OCI-LY1 (cell line): ENCODE results near the gene GPATCH8.

Experiments used
- H2AFZ ChIP-seq: fragments of 200-600 bp; sonication (generic), shearing (Covaris generic); 2 replicates; pipeline ENCODE4 v1.6.0; 2014; ENCODE audit warnings: antibody characterized with exemption, mild to moderate bottlenecking, low read length
- H3F3A ChIP-seq: fragments of 200-600 bp; sonication (generic), shearing (Covaris generic); 2 replicates; pipeline ENCODE4 v1.6.0; 2014; ENCODE audit warnings: mild to moderate bottlenecking, antibody characterized with exemption, low read length, moderate library complexity; ENCODE audit not compliant: insufficient read depth
- H3K27ac ChIP-seq: fragments of 200-600 bp; sonication (generic); 2 replicates; pipeline ENCODE4 v1.5.1; 2014; ENCODE audit warnings: low read length, mixed run types, mild to moderate bottlenecking, low read depth; ENCODE audit not compliant: poor library complexity, severe bottlenecking
- H3K27me3 ChIP-seq: fragments of 200-600 bp; sonication (generic); 2 replicates; pipeline ENCODE4 v1.6.0; 2014; ENCODE audit warnings: antibody characterized with exemption, mild to moderate bottlenecking, low read length, moderate library complexity; ENCODE audit not compliant: insufficient read depth
- H3K36me3 ChIP-seq: fragments of 200-600 bp; sonication (generic); 2 replicates; pipeline ENCODE4 v1.6.1; 2014; ENCODE audit warnings: mild to moderate bottlenecking, antibody characterized with exemption, low read length, moderate library complexity, mixed read lengths; ENCODE audit not compliant: insufficient read depth
- H3K4me1 ChIP-seq: fragments of 200-600 bp; sonication (generic); 2 replicates; pipeline ENCODE4 v1.5.1; 2014; ENCODE audit warnings: mild to moderate bottlenecking, low read length, moderate library complexity; ENCODE audit not compliant: insufficient read depth, severe bottlenecking
- H3K4me2 ChIP-seq: fragments of 200-600 bp; sonication (generic), shearing (Covaris generic); 2 replicates; pipeline ENCODE4 v1.6.1; 2014; ENCODE audit warnings: low read length
- H3K4me3 ChIP-seq: fragments of 200-600 bp; sonication (generic); 2 replicates; pipeline ENCODE4 v1.5.1; 2014; ENCODE audit warnings: low read length, low read depth, mild to moderate bottlenecking, mixed read lengths; ENCODE audit not compliant: poor library complexity, severe bottlenecking
- H3K79me2 ChIP-seq: fragments of 200-600 bp; shearing (Covaris generic); 2 replicates; pipeline ENCODE4 v1.6.1; 2016; ENCODE audit warnings: mixed run types, low read length, mixed read lengths; ENCODE audit not compliant: insufficient read depth
- H3K9ac ChIP-seq: fragments of 200-600 bp; sonication (generic), shearing (Covaris generic); 2 replicates; pipeline ENCODE4 v1.6.1; 2014; ENCODE audit warnings: mild to moderate bottlenecking, low read length, mixed read lengths
- H3K9me2 ChIP-seq: fragments of 200-600 bp; sonication (generic), shearing (Covaris generic); 2 replicates; pipeline ENCODE4 v1.6.1; 2014; ENCODE audit warnings: low read depth, mild to moderate bottlenecking, low read length, mixed read lengths
- H3K9me3 ChIP-seq: fragments of 200-600 bp; shearing (Covaris generic); 2 replicates; pipeline ENCODE4 v1.6.1; 2014; ENCODE audit warnings: low read length, mixed read lengths
- H4K20me1 ChIP-seq: fragments of 200-600 bp; sonication (generic), shearing (Covaris generic); 2 replicates; pipeline ENCODE4 v1.6.0; 2016; ENCODE audit warnings: mild to moderate bottlenecking, low read length; ENCODE audit not compliant: insufficient read depth
- EZH2 ChIP-seq: fragments of 200-600 bp; sonication (generic), shearing (Covaris generic); IDR thresholded peaks from 2 replicates; pipeline ENCODE4 v1.8.0; 2017; ENCODE audit warnings: borderline replicate concordance, mixed run types, mild to moderate bottlenecking, antibody characterized with exemption, low read length, moderate library complexity, mixed read lengths
- TF ChIP-seq, protein P1 (sequence below): fragments of 200-600 bp; sonication (generic), shearing (Covaris generic); IDR thresholded peaks from 2 replicates; pipeline ENCODE4 v1.5.1; 2017; ENCODE audit warnings: mild to moderate bottlenecking, antibody characterized with exemption, low read length, moderate library complexity, mixed read lengths

The GPATCH8 gene

DNA sequence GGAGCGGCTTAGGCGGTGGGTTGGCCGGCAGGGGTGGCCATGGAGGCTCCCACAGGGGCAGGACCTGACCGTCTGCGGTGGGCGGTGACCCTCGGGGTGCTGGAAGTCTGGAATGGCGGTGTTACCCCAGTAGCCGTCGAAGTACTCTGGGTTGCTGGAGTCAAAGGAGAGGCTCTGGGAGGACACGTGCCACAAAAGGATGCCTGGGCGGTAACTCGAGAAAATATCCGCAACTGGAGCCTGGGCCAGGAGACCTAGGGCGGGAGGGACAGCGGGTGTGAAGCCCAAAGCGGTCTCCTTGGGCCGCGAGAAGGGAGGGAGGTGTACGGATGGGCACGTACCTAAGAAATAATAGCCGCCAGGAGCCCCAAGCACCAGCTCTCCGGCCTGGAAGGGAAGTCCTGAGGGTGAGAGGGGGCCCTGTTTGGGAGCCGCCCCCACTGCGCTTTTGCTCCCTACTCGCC is 118.4 kb downstream of the GPATCH8 start:
- Histone ChIP-seq H3K27me3 (no peaks in the 10 kb centered on the region), H2AFZ (no peak overlapping the region), H3K4me3 (peak overlapping the region; percentile 53), H3K9me3 (no peaks in the 10 kb centered on the region), H3K9me2 (no peaks in the 10 kb centered on the region), H3K79me2 (no peaks in the 10 kb centered on the region), H3F3A (no peaks in the 10 kb centered on the region), H3K27ac (no peak overlapping the region), H3K9ac (no peak overlapping the region), H3K4me1 (peaks cover 8% of the 10 kb centered on the region), H4K20me1 (no peaks in the 10 kb centered on the region), H3K4me2 (peak overlapping the region; percentile 67), H3K36me3 (no peaks in the 10 kb centered on the region)
- TF ChIP-seq, protein P1, sequence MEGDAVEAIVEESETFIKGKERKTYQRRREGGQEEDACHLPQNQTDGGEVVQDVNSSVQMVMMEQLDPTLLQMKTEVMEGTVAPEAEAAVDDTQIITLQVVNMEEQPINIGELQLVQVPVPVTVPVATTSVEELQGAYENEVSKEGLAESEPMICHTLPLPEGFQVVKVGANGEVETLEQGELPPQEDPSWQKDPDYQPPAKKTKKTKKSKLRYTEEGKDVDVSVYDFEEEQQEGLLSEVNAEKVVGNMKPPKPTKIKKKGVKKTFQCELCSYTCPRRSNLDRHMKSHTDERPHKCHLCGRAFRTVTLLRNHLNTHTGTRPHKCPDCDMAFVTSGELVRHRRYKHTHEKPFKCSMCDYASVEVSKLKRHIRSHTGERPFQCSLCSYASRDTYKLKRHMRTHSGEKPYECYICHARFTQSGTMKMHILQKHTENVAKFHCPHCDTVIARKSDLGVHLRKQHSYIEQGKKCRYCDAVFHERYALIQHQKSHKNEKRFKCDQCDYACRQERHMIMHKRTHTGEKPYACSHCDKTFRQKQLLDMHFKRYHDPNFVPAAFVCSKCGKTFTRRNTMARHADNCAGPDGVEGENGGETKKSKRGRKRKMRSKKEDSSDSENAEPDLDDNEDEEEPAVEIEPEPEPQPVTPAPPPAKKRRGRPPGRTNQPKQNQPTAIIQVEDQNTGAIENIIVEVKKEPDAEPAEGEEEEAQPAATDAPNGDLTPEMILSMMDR = no peak
- no peak for TF ChIP-seq EZH2

DNA sequence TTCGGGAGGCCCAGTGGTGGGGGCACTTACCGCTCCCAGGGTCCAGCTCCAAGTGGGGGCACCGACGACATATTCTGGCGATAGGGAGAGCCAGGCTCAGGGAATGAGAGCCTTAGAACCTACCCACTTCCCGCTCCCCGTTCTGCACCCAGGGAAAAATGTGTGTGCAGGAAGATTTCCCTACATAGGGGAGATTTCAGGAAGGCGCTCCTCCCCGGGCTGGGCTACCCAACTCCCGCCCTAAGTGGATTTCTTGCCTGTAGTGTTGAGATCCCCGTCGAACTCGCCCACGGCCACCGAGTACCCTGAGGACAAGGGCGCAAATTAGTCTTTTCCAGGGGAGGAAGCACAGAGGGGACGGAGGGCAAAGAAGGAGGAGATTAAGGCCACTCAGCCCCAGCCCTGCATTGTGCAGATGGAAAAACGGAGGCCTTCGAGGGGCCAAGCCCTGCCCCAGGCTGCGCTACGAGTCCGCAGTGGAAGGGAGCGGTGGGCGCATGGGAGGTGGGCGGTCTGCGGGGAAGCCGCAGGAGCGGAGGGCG is 118.9 kb downstream of the GPATCH8 start:
- H3K27ac ChIP-seq = no peak overlapping the region
- H3K79me2 ChIP-seq = no peaks in the 10 kb centered on the region
- no peak overlapping the region for H2AFZ ChIP-seq
- no peak for TF ChIP-seq EZH2
- TF ChIP-seq, protein P1 = no peak
- H3K9ac ChIP-seq = no peak overlapping the region
- H3K27me3 ChIP-seq = peaks cover 4% of the 10 kb centered on the region; the same call in 1 of the 2 replicates
- no peak overlapping the region for H3K4me2 ChIP-seq
- no peaks in the 10 kb centered on the region for H4K20me1 ChIP-seq
- no peaks in the 10 kb centered on the region for H3K9me2 ChIP-seq
- H3K4me3 ChIP-seq = no peak overlapping the region
- no peaks in the 10 kb centered on the region for H3K36me3 ChIP-seq
- H3K4me1 ChIP-seq = peaks cover 8% of the 10 kb centered on the region
- H3F3A ChIP-seq = no peaks in the 10 kb centered on the region
- H3K9me3 ChIP-seq = no peaks in the 10 kb centered on the region

DNA sequence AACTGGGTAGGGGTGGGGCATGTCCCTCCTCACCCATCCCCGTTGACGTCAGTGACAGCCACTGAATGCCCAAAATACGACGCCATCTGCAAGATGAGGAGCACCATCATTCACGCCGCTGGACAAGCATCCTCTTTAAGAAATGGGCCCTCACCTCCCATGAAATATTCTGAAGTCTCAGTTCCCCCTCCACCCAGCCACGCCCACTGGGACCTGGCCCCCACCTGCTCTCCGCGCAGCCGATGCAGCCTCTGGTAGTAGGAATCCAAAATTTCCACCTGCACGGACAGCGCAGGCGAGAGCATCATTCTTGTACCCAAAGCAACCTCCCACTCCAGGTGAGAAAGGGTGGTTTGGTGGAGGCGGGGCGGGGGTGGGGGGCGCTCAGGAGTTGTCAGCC is 119.3 kb downstream of the GPATCH8 start:
- no peaks in the 10 kb centered on the region for H3K9me3 ChIP-seq
- H3K36me3 ChIP-seq = no peaks in the 10 kb centered on the region
- H3K27me3 ChIP-seq = peaks cover 4% of the 10 kb centered on the region; the same call in 1 of the 2 replicates
- no peaks in the 10 kb centered on the region for H4K20me1 ChIP-seq
- no peak overlapping the region for H3K9ac ChIP-seq
- TF ChIP-seq EZH2 = no peak
- TF ChIP-seq, protein P1 = no peak
- H2AFZ ChIP-seq = no peak overlapping the region
- no peaks in the 10 kb centered on the region for H3F3A ChIP-seq
- no peaks in the 10 kb centered on the region for H3K79me2 ChIP-seq
- no peaks in the 10 kb centered on the region for H3K9me2 ChIP-seq
- H3K4me3 ChIP-seq = no peak overlapping the region
- H3K27ac ChIP-seq = no peak overlapping the region
- H3K4me1 ChIP-seq = peaks cover 8% of the 10 kb centered on the region
- H3K4me2 ChIP-seq = no peak overlapping the region
